A673 (cell line): Measurements from ENCODE around the gene BMP5. TPM values are rescaled to one million over a fixed set of nuclear protein-coding genes. Genes with fewer than 3 reads are reported as not detected.

ENCODE experiments used
- BruUV-seq: library from RNA; stranded (reverse); fragments of 400-500 nt; replicated peaks from 2 replicates; lab custom pipeline; 2021; lab: Mats Ljungman, UMichigan
- CTCF ChIA-PET: fragments of 300-600 bp; sonication (Branson Sonifier 250); formaldehyde crosslinking; loops from one replicate; lab custom pipeline; 2022; ENCODE audit warnings: antibody characterized with exemption; lab: Charles Lee
- POLR2A ChIA-PET: fragments of 300-600 bp; sonication (Branson Sonifier 250); formaldehyde crosslinking; loops from one replicate; lab custom pipeline; 2022; ENCODE audit warnings: antibody characterized with exemption; ENCODE audit not compliant: low non-redundant PET; lab: Charles Lee
- DNase-seq: peaks from one replicate; pipeline ENCODE4 v3.0.0-alpha.2; 2015; ENCODE audit warnings: low spot score
- H3K27ac ChIP-seq: fragments of 200-600 bp; sonication (generic); 2 replicates; pipeline ENCODE4 v1.5.1; 2016; ENCODE audit warnings: mixed run types, low read depth, mild to moderate bottlenecking, mixed read lengths, antibody characterized with exemption, low read length; ENCODE audit not compliant: poor library complexity, severe bottlenecking
- H3K27me3 ChIP-seq: fragments of 200-600 bp; sonication (generic); replicated peaks from 2 replicates; pipeline ENCODE4 v1.6.1; 2017; ENCODE audit warnings: mixed run types, low read depth, mild to moderate bottlenecking, mixed read lengths, antibody characterized with exemption, low read length; ENCODE audit not compliant: insufficient read depth, poor library complexity
- H3K36me3 ChIP-seq: fragments of 200-600 bp; sonication (generic); 2 replicates; pipeline ENCODE4 v1.6.1; 2016; ENCODE audit warnings: mixed run types, mild to moderate bottlenecking, mixed read lengths, antibody characterized with exemption, low read length; ENCODE audit not compliant: insufficient read depth, poor library complexity, severe bottlenecking
- H3K4me1 ChIP-seq: fragments of 200-600 bp; sonication (generic); 2 replicates; pipeline ENCODE4 v1.6.1; 2017; ENCODE audit warnings: mixed run types, mild to moderate bottlenecking, mixed read lengths, antibody characterized with exemption, low read length; ENCODE audit not compliant: insufficient read depth, poor library complexity, severe bottlenecking
- H3K4me3 ChIP-seq: fragments of 200-600 bp; sonication (generic); 2 replicates; pipeline ENCODE4 v1.5.1; 2016; ENCODE audit warnings: low read depth, mixed run types, mild to moderate bottlenecking, mixed read lengths, low read length; ENCODE audit not compliant: poor library complexity, severe bottlenecking
- H3K9me3 ChIP-seq: fragments of 200-600 bp; sonication (generic); 2 replicates; pipeline ENCODE4 v1.6.1; 2016; ENCODE audit warnings: mixed run types, low read depth, mild to moderate bottlenecking, mixed read lengths, antibody characterized with exemption, low read length; ENCODE audit not compliant: poor library complexity, severe bottlenecking
- EZH2 ChIP-seq: fragments of 200-600 bp; sonication (generic); IDR thresholded peaks from 2 replicates; pipeline ENCODE4 v1.6.1; 2017; ENCODE audit warnings: borderline replicate concordance, low read depth, mild to moderate bottlenecking, mixed read lengths, antibody characterized with exemption, low read length; ENCODE audit not compliant: poor library complexity, severe bottlenecking
- intact Hi-C: fragments of 100-400 bp; cut with micrococcal nuclease; formaldehyde crosslinking; loops from one replicate; pipeline ENCODE4 v1.10.0; 2022; ENCODE audit not compliant: unreplicated experiment
- total RNA-seq: library from RNA; stranded (reverse); gene quantifications from 2 replicates; pipeline ENCODE4 v1.2.3, GENCODE V29; 2021
- TF ChIP-seq, protein P1 (sequence below): fragments of 300-800, 200-600 bp; sonication (generic); conservative IDR thresholded peaks from 2 replicates; pipeline ENCODE4 v1.5.1; 2017; ENCODE audit warnings: low read depth, mild to moderate bottlenecking, antibody characterized with exemption, low read length, moderate library complexity, mixed read lengths

Gene BMP5
- total RNA-seq, 1 experiment from 2014 or later, result 0.49 TPM

DNA sequence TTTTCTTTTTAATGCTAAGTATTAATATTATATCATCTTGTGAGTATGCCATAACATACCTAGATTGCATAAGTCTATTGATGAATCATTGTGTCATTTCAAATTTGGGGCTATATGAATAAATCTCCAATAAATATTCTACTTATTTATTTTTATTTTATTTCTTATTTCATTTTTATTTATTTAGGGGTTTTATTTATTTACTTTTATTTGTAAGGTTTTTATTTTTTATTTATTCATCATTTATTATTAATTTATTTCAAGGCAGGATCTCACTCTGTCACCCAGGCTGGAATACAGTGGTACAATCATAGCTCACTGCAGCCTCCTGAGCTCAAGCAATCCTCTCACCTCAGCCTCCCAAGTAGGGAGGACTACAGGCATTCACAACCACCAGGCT, 36.3 kb downstream of the BMP5 start:
- DNase-seq, result no peak
- no peaks in the 10 kb centered on the region for H3K9me3 ChIP-seq
- no peaks in the 10 kb centered on the region for H3K27me3 ChIP-seq
- no peaks in the 10 kb centered on the region for H3K4me1 ChIP-seq
- intact Hi-C loops, result no loop called here
- no peak overlapping the region for H3K27ac ChIP-seq
- POLR2A ChIA-PET, result no interaction called here
- H3K36me3 ChIP-seq, result no peaks in the 10 kb centered on the region
- H3K4me3 ChIP-seq, result no peak overlapping the region
- no TSS peak for BruUV-seq
- no peak for TF ChIP-seq EZH2
- TF ChIP-seq, protein P1, sequence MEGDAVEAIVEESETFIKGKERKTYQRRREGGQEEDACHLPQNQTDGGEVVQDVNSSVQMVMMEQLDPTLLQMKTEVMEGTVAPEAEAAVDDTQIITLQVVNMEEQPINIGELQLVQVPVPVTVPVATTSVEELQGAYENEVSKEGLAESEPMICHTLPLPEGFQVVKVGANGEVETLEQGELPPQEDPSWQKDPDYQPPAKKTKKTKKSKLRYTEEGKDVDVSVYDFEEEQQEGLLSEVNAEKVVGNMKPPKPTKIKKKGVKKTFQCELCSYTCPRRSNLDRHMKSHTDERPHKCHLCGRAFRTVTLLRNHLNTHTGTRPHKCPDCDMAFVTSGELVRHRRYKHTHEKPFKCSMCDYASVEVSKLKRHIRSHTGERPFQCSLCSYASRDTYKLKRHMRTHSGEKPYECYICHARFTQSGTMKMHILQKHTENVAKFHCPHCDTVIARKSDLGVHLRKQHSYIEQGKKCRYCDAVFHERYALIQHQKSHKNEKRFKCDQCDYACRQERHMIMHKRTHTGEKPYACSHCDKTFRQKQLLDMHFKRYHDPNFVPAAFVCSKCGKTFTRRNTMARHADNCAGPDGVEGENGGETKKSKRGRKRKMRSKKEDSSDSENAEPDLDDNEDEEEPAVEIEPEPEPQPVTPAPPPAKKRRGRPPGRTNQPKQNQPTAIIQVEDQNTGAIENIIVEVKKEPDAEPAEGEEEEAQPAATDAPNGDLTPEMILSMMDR, result no peak
- CTCF ChIA-PET, result no interaction called here

DNA sequence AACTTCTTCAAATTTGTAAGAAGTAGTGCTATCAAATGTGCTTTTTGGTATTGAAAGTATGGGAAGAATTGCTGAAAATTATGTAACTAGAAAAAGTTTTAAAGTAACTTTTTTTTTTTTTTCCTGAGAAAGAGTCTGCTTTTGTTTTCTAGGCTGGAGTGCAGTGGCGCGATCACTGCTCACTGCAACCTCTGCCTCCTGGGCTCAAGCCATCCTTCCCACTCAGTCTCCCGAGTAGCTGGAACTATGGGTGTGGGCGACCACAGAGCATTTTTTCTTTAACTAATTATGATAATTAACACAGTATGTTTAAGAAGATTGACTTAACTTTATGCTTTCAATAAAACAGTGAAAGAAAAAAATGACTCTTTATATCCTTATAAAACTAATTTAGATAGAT, 38.4 kb downstream of the BMP5 start:
- Histone ChIP-seq H3K27ac (no peak overlapping the region), H3K36me3 (no peaks in the 10 kb centered on the region), H3K27me3 (no peaks in the 10 kb centered on the region), H3K4me3 (no peak overlapping the region), H3K9me3 (no peaks in the 10 kb centered on the region), H3K4me1 (no peaks in the 10 kb centered on the region)
- DNase-seq, result no peak
- ChIA-PET CTCF (no interaction called here), POLR2A (no interaction called here)
- TF ChIP-seq, protein P1, result no peak
- TF ChIP-seq EZH2, result no peak
- intact Hi-C loops, result no loop called here
- BruUV-seq, result no TSS peak

DNA sequence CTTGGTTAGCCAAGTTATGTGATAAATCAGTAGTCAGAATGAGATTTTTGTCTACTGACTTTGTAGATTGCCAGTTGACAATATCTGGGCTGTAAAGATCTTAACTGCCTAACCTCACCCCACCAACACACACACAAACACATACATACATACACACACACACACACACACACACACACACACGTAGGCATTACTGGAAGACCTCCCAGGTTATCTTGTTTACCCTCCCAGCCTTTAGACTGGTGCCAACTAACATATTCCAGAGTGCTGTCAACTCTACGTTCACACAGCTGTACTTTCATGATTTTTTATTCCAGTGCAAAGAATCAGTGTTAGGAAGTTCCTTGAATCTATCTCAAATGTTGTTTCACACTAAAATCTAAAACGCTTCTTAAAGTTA, 38.9 kb downstream of the BMP5 start:
- ChIA-PET CTCF (no interaction called here), POLR2A (interaction anchor here (0.6 kb wide), 1 partner anchor 118 kb away, joined by 4 read pairs; no protein-coding TSS in a partner anchor)
- intact Hi-C loops, result no loop called here
- no peak for DNase-seq
- no TSS peak for BruUV-seq
- no peak overlapping the region for H3K27ac ChIP-seq
- H3K36me3 ChIP-seq, result no peaks in the 10 kb centered on the region
- TF ChIP-seq, protein P1, result no peak
- no peak for TF ChIP-seq EZH2
- no peaks in the 10 kb centered on the region for H3K9me3 ChIP-seq
- H3K27me3 ChIP-seq, result no peaks in the 10 kb centered on the region
- no peak overlapping the region for H3K4me3 ChIP-seq
- no peaks in the 10 kb centered on the region for H3K4me1 ChIP-seq
